Activated CD4-positive, alpha-beta T cell treated with anti-CD3 and anti-CD28 coated beads, Interleukin-2, amount 50 U/mL, for 16 hours (primary cell): ENCODE measurements around the gene ADGRL3.

Experiments
- DNase-seq: peaks from one replicate; pipeline ENCODE4 v3.0.0-alpha.2; 2020

Gene ADGRL3

GRCh38 chr4:61431131-61431530, 231.0 kb downstream of the ADGRL3 start:
- no peak for DNase-seq

GRCh38 chr4:61437923-61438322, 237.8 kb downstream of the ADGRL3 start:
- no peak for DNase-seq

- DNase-seq: no peak
Observed at GRCh38 chr4:61440321-61440720, 240.2 kb downstream of the ADGRL3 start.

GRCh38 chr4:61442936-61443335, 242.8 kb downstream of the ADGRL3 start:
- DNase-seq: no peak

GRCh38 chr4:61443813-61444510, 243.8 kb downstream of the ADGRL3 start:
- no peak for DNase-seq

GRCh38 chr4:61445374-61446063, 245.4 kb downstream of the ADGRL3 start:
- DNase-seq: no peak

GRCh38 chr4:61446941-61447340, 246.8 kb downstream of the ADGRL3 start:
- no peak for DNase-seq

GRCh38 chr4:61447918-61448317, 247.8 kb downstream of the ADGRL3 start:
- no peak for DNase-seq

GRCh38 chr4:61451935-61452334, 251.8 kb downstream of the ADGRL3 start:
- no peak for DNase-seq

GRCh38 chr4:61461956-61462355, 261.8 kb downstream of the ADGRL3 start:
- no peak for DNase-seq

- DNase-seq: no peak
Observed at GRCh38 chr4:61462451-61463326, 262.6 kb downstream of the ADGRL3 start.

- no peak for DNase-seq
Observed at GRCh38 chr4:61468024-61468720, 268.0 kb downstream of the ADGRL3 start.

- no peak for DNase-seq
Observed at GRCh38 chr4:61473306-61473705, 273.2 kb downstream of the ADGRL3 start.

GRCh38 chr4:61478340-61478739, 278.2 kb downstream of the ADGRL3 start:
- no peak for DNase-seq

- DNase-seq: no peak
Observed at GRCh38 chr4:61485056-61485455, 284.9 kb downstream of the ADGRL3 start.

GRCh38 chr4:61489927-61490326, 289.8 kb downstream of the ADGRL3 start:
- no peak for DNase-seq

- no peak for DNase-seq
Observed at GRCh38 chr4:61493041-61493440, 292.9 kb downstream of the ADGRL3 start.

- no peak for DNase-seq
Observed at GRCh38 chr4:61493470-61493869, 293.3 kb downstream of the ADGRL3 start.

GRCh38 chr4:61500883-61501282, 300.8 kb downstream of the ADGRL3 start:
- no peak for DNase-seq

- no peak for DNase-seq
Observed at GRCh38 chr4:61501812-61502211, 301.7 kb downstream of the ADGRL3 start.

GRCh38 chr4:61505773-61506685, 305.9 kb downstream of the ADGRL3 start:
- DNase-seq: no peak

GRCh38 chr4:61507091-61507490, 307.0 kb downstream of the ADGRL3 start:
- DNase-seq: no peak
